Upper lobe of left lung (tissue), 6 donors: Measurements from ENCODE around the gene AIFM3. TPM values are rescaled to one million over a fixed set of nuclear protein-coding genes. Genes with fewer than 3 reads are reported as not detected.

Experiments used
- ATAC-seq, 2 donors: fragments of 200-7000 bp; cut with Tn5 transposase; one replicate each; pipeline ENCODE4 v1.9.1; 2022; ENCODE audit warnings: mild to moderate bottlenecking in 2 of 2, moderate library complexity in 2 of 2; ENCODE audit not compliant: low FRiP score in 2 of 2
- DNase-seq, 2 donors: peaks; one replicate each; pipeline ENCODE4 v3.0.0-alpha.2; 2019 to 2020
- H3K27ac ChIP-seq, 4 donors: fragments of 200-600 bp; sonication (generic); one replicate each; pipeline ENCODE4 v1.5.1; 2016 to 2019
- H3K27me3 ChIP-seq, 4 donors: fragments of 200-600 bp; sonication (generic); one replicate each; pipeline ENCODE4 v1.5.1; 2017 to 2019
- H3K36me3 ChIP-seq, 4 donors: fragments of 200-600 bp; sonication (generic); one replicate each; pipeline ENCODE4 v1.5.1; 2016 to 2019
- H3K4me1 ChIP-seq, 4 donors: fragments of 200-600 bp; sonication (generic); one replicate each; pipeline ENCODE4 v1.5.1; 2018 to 2019
- H3K4me3 ChIP-seq, 4 donors: fragments of 200-600 bp; sonication (generic); one replicate each; pipeline ENCODE4 v1.5.1; 2017 to 2019; ENCODE audit warnings: mild to moderate bottlenecking in 2 of 4, moderate library complexity in 1 of 4
- H3K9me3 ChIP-seq, 4 donors: fragments of 200-600 bp; sonication (generic); one replicate each; pipeline ENCODE4 v1.5.1; 2018 to 2019
- EP300 ChIP-seq, 4 donors: sonication (generic); formaldehyde crosslinking; IDR thresholded peaks; one replicate each; pipeline ENCODE4 v1.5.1; 2017; ENCODE audit warnings: antibody characterized with exemption in 4 of 4, control low read depth in 2 of 4
- POLR2A ChIP-seq, 4 donors: fragments of 450-650 bp; IDR thresholded peaks; one replicate each; pipeline ENCODE4 v1.5.1; 2016 to 2017; ENCODE audit warnings: antibody characterized with exemption in 4 of 4, mild to moderate bottlenecking in 2 of 4
- POLR2AphosphoS5 ChIP-seq, 2 donors: sonication (generic); formaldehyde crosslinking; IDR thresholded peaks; one replicate each; pipeline ENCODE4 v1.5.1; 2017; ENCODE audit warnings: antibody characterized with exemption in 2 of 2
- WGBS, 2 donors: methylation state at CpG; one replicate each; pipeline ENCODE4 v1.1.5; 2017 to 2018; 5-methylcytosine and 5-hydroxymethylcytosine counted together
- total RNA-seq, 6 donors: library from RNA; depleted of rRNA in 4 of 6; stranded (reverse); fragments of >200 nt in 4 of 6; gene quantifications; one replicate each; pipeline versions ENCODE4 v1.1.0 to v1.2.1, GENCODE V29; 2016 to 2021
- TF ChIP-seq, protein P1 (sequence below), 6 experiments: fragments of 450-650 bp in 4 of 6; fragments of 200-600 bp in 2 of 6; sonication (generic) in 2 of 6; IDR thresholded peaks; one replicate each; pipeline ENCODE4 v1.5.1; 2016 to 2019; ENCODE audit warnings: antibody characterized with exemption in 6 of 6
- donor health status: DM: no; HTN: no; CAD: no; lungs with moderate emphysema.
- donor health status: DM: no; HTN: yes; CAD: no; lungs with severe emphysema.

Gene AIFM3
- total RNA-seq, 6 donors from 2014 or later = 4.7 to 9.4 (median 6.6) TPM

DNA sequence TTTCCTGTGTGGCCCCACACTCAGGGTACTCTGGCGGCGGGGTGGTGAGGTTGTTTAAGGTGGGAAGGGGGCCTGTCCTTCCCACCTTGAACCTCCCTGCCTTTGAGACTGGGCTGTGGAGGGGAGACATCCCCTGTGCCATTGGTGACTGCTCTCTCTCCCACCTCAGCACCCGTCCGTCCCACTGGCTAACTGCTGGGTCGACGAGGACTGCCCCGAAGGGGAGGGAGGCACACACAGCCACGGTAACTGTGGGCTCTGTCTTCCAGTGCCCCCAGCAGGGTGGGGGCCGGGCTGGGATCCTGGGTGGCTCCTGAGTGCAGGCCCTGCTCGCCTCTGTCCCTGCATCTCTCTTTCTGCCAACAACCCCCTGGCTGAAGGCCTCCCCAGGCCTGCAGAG, 55.5 kb downstream of the AIFM3 start:
- H3K4me3 ChIP-seq = no peak overlapping the region
- WGBS, 2 donors = 81 to 84% methylated on average over 8 to 10 of the region's 10 CpGs
- H3K4me1 ChIP-seq = peaks cover 0 to 3% (median 0%) of the 10 kb centered on the region in 4 donors
- no peaks in the 10 kb centered on the region for H3K27me3 ChIP-seq
- no peak for TF ChIP-seq POLR2AphosphoS5 (IDR thresholded peaks at IDR 0.05)
- no peaks in the 10 kb centered on the region for H3K36me3 ChIP-seq
- ATAC-seq (no peak), DNase-seq (peak in 1 of 2 donors; percentile 45)
- no peaks in the 10 kb centered on the region for H3K9me3 ChIP-seq
- H3K27ac ChIP-seq = no peak overlapping the region

DNA sequence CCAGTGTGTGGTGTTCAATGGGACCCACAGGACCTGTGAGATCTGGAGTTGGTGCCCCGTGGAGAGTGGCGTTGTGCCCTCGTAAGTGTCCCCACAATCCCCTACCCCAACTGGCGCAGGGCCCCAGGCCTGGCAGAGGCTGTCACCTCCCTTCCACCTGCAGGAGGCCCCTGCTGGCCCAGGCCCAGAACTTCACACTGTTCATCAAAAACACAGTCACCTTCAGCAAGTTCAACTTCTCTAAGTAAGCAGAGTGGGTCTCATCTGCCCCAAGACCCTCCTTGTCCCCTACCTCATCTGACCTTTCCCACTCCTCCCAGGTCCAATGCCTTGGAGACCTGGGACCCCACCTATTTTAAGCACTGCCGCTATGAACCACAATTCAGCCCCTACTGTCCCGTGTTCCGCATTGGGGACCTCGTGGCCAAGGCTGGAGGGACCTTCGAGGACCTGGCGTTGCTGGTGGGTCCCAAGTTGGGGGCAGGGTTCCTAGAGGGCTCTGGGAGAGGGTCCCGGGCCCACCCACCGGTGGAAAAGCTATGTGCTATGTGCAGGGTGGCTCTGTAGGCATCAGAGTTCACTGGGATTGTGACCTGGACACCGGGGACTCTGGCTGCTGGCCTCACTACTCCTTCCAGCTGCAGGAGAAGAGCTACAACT, 56.0 kb downstream of the AIFM3 start:
- peaks cover 0 to 6% (median 0%) of the 10 kb centered on the region in 4 donors for H3K4me1 ChIP-seq
- ATAC-seq = no peak
- H3K36me3 ChIP-seq = no peaks in the 10 kb centered on the region
- no peak for DNase-seq
- no peaks in the 10 kb centered on the region for H3K9me3 ChIP-seq
- H3K27me3 ChIP-seq = no peaks in the 10 kb centered on the region
- no peak overlapping the region for H3K4me3 ChIP-seq
- H3K27ac ChIP-seq = no peak overlapping the region
- 84 to 93% methylated on average over 6 to 13 of the region's 13 CpGs for WGBS, 2 donors
- TF ChIP-seq EP300 (IDR thresholded peaks at IDR 0.05) = no peak
- no peak for TF ChIP-seq POLR2A (IDR thresholded peaks at IDR 0.05)
- TF ChIP-seq, protein P1, sequence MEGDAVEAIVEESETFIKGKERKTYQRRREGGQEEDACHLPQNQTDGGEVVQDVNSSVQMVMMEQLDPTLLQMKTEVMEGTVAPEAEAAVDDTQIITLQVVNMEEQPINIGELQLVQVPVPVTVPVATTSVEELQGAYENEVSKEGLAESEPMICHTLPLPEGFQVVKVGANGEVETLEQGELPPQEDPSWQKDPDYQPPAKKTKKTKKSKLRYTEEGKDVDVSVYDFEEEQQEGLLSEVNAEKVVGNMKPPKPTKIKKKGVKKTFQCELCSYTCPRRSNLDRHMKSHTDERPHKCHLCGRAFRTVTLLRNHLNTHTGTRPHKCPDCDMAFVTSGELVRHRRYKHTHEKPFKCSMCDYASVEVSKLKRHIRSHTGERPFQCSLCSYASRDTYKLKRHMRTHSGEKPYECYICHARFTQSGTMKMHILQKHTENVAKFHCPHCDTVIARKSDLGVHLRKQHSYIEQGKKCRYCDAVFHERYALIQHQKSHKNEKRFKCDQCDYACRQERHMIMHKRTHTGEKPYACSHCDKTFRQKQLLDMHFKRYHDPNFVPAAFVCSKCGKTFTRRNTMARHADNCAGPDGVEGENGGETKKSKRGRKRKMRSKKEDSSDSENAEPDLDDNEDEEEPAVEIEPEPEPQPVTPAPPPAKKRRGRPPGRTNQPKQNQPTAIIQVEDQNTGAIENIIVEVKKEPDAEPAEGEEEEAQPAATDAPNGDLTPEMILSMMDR (IDR thresholded peaks at IDR 0.05) = no peak
- TF ChIP-seq POLR2AphosphoS5 (IDR thresholded peaks at IDR 0.05) = no peak

DNA sequence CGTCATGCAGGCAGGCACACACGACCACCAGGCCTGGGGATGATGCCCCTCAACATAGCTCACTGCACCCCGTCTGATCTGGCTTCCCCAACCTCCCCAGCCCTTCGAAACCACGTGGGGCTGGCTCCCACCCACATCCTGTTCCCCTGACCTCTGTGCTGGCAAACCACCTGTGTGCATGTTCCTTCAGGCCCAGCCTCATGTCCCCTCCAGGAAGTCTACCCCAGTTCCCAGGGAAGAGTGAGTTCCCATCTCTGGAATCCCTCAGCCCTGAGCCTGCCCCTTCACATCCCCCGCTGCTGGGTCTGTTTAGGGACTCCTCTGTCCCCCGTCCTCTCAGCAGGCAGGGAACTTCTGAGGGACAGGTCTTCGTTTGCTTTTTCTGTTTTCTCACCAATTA, 58.2 kb downstream of the AIFM3 start:
- WGBS, 2 donors = 60 to 71% methylated on average over 8 of the region's 8 CpGs
- ATAC-seq = no peak
- DNase-seq = no peak

DNA sequence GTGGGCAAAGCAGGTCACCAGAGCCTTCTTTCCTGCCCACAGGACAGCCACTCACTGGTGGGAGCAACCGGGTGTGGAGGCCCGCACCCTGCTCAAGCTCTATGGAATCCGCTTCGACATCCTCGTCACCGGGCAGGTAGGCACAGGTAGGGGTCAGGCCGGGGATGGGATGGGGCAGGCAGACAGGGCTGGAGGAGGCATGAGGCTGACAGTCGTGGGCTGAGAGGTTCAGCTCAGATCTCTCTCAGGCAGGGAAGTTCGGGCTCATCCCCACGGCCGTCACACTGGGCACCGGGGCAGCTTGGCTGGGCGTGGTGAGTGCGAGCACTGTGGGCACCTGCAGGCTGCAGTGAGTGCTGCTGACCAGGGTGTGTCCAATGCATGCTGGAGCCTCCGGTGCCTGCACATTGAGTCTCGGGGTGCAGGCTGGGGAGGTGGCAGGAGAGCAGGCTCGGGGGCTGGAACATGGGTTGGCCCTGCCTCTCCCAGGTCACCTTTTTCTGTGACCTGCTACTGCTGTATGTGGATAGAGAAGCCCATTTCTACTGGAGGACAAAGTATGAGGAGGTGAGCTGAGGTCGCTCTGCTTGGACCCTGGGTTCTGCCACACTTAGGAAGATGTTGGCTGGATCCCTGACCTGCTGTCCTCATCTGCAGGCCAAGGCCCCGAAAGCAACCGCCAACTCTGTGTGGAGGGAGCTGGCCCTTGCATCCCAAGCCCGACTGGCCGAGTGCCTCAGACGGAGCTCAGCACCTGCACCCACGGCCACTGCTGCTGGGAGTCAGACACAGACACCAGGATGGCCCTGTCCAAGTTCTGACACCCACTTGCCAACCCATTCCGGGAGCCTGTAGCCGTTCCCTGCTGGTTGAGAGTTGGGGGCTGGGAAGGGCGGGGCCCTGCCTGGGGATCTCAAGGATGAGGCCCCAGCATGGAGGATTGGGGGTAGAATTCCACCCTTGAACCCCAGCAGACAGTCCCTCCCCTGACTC, 59.0 kb downstream of the AIFM3 start:
- Histone ChIP-seq H3K27ac (no peak overlapping the region), H3K4me3 (no peak overlapping the region), H3K36me3 (no peaks in the 10 kb centered on the region), H3K27me3 (no peaks in the 10 kb centered on the region), H3K4me1 (peaks cover 0 to 6% (median 0%) of the 10 kb centered on the region in 4 donors), H3K9me3 (no peaks in the 10 kb centered on the region)
- peak in 1 of 2 donors; percentile 66 for DNase-seq
- 89 to 90% methylated on average over 15 to 27 of the region's 27 CpGs for WGBS, 2 donors
- ATAC-seq = no peak
- TF ChIP-seq, protein P1 (IDR thresholded peaks at IDR 0.05) = no peak
- TF ChIP-seq EP300 (IDR thresholded peaks at IDR 0.05) (no peak), POLR2AphosphoS5 (IDR thresholded peaks at IDR 0.05) (no peak), POLR2A (IDR thresholded peaks at IDR 0.05) (no peak)

More for the DNA sequence above, 58.2 kb downstream of the AIFM3 start:
- no peak overlapping the region for H3K4me3 ChIP-seq
- no peaks in the 10 kb centered on the region for H3K36me3 ChIP-seq
- H3K9me3 ChIP-seq = no peaks in the 10 kb centered on the region
- H3K27me3 ChIP-seq = no peaks in the 10 kb centered on the region
- TF ChIP-seq EP300 (IDR thresholded peaks at IDR 0.05) (no peak), POLR2A (IDR thresholded peaks at IDR 0.05) (no peak), POLR2AphosphoS5 (IDR thresholded peaks at IDR 0.05) (no peak)
- TF ChIP-seq, protein P1 (IDR thresholded peaks at IDR 0.05) = no peak
- peaks cover 0 to 6% (median 0%) of the 10 kb centered on the region in 4 donors for H3K4me1 ChIP-seq
- H3K27ac ChIP-seq = no peak overlapping the region
